Stomach (tissue), 9 donors: ENCODE data around the gene C1orf232. TPM values are rescaled to one million over a fixed set of nuclear protein-coding genes. Genes with fewer than 3 reads are reported as not detected.

Experiments used
- DNase-seq, 2 donors: peaks; one replicate each; pipeline versions ENCODE4 v3.0.0 to v3.0.0-alpha.2; 2013 to 2019
- H3K27ac ChIP-seq, 5 donors: fragments of 200-600 bp in 4 of 5; sonication (generic) in 4 of 5; one replicate each; pipeline ENCODE4 v1.5.1; 2013 to 2019; ENCODE audit warnings: mild to moderate bottlenecking in 1 of 5, moderate library complexity in 1 of 5
- H3K27me3 ChIP-seq, 3 donors: fragments of 200-600 bp; sonication (generic); one replicate each; pipeline ENCODE4 v1.5.1; 2017 to 2019; ENCODE audit warnings: mixed run types in 1 of 3
- H3K36me3 ChIP-seq, 4 donors: fragments of 200-600 bp; sonication (generic); 1 replicate in 3 of 4; 2 replicates in 1 of 4; pipeline ENCODE4 v1.5.1; 2016 to 2019
- H3K4me1 ChIP-seq, 4 donors: fragments of 200-600 bp; sonication (generic); one replicate each; pipeline ENCODE4 v1.5.1; 2016 to 2019
- H3K4me3 ChIP-seq, 4 donors: fragments of 200-600 bp; sonication (generic) in 3 of 4; one replicate each; pipeline ENCODE4 v1.5.1; 2016 to 2019; ENCODE audit warnings: mild to moderate bottlenecking in 1 of 4
- H3K9me3 ChIP-seq, 4 donors: fragments of 200-600 bp; sonication (generic); one replicate each; pipeline ENCODE4 v1.5.1; 2016 to 2019
- EP300 ChIP-seq: sonication (generic); formaldehyde crosslinking; IDR thresholded peaks from one replicate; pipeline ENCODE4 v1.6.1; 2017; ENCODE audit warnings: antibody characterized with exemption
- POLR2A ChIP-seq, 4 donors: fragments of 450-650 bp; IDR thresholded peaks; one replicate each; pipeline ENCODE4 v1.6.1; 2016; ENCODE audit warnings: antibody characterized with exemption in 4 of 4, control low read depth in 2 of 4, mild to moderate bottlenecking in 1 of 4, moderate library complexity in 1 of 4
- POLR2AphosphoS5 ChIP-seq, 3 donors: sonication (generic); formaldehyde crosslinking; IDR thresholded peaks; one replicate each; pipeline ENCODE4 v1.6.1; 2016; ENCODE audit warnings: antibody characterized with exemption in 3 of 3
- WGBS, 5 donors: extraction: QIAGEN DNeasy Blood & Tissue Kit in 3 of 5; methylation state at CpG; one replicate each; pipeline versions ENCODE4 v1.1.5 to v1.1.7; 2013 to 2018; 5-methylcytosine and 5-hydroxymethylcytosine counted together
- intact Hi-C: fragments of 100-400 bp; cut with DNase I; formaldehyde crosslinking; loops from one replicate; pipeline ENCODE4 v1.15.1; 2023; ENCODE audit warnings: low total_unique reads
- polyA plus RNA-seq, 3 donors: library from polyadenylated mRNA; stranded (reverse); fragments of 200-250 nt; gene quantifications; one replicate each; pipeline ENCODE4 v1.2.3, GENCODE V29; 2013
- total RNA-seq, 5 donors: library from RNA; depleted of rRNA; stranded (reverse); fragments of >200 nt; gene quantifications; one replicate each; pipeline versions ENCODE4 v1.1.0 to v1.2.3, GENCODE V29; 2014 to 2016
- TF ChIP-seq, protein P1 (sequence below), 7 experiments: fragments of 450-650 bp in 4 of 7; fragments of 200-600 bp in 3 of 7; sonication (generic) in 3 of 7; IDR thresholded peaks; one replicate each; pipeline ENCODE4 v1.5.1; 2016 to 2019; ENCODE audit warnings: antibody characterized with exemption in 7 of 7, control low read depth in 2 of 7, mild to moderate bottlenecking in 1 of 7
- donor health status: healthy with polysubstance abuse.
- donor health status: Bipolar disorder and iron deficiency.
- donor health status: healthy.

C1orf232 gene
- total and polyA plus RNA-seq, 8 donors, result not detected

DNA sequence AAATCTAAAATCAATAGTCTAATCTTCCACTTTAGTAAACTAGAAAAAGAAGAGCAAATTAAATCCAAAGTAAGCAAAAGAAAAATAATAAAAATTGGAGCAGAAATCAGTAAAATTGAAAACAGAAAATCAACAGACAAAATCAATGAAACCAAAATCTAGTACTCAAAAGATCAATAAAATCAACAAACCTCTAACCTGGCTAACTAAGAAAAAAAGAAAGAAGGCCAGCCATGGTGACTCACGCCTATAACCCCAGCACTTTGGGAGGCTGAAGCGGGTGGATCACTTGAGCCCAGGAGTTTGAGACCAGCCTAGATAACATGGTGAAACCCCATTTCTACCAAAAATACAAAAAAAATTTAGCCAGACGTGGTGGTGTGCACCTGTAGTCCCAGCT lies 34.3 kb downstream of the C1orf232 start:
- H3K4me1 ChIP-seq, result no peaks in the 10 kb centered on the region
- no peaks in the 10 kb centered on the region for H3K9me3 ChIP-seq
- 86 to 98% (median 96%) methylated on average over 3 of the region's 3 CpGs for WGBS, 5 donors
- H3K36me3 ChIP-seq, result no peaks in the 10 kb centered on the region
- no peak for DNase-seq
- H3K27me3 ChIP-seq, result peaks cover 0 to 7% (median 0%) of the 10 kb centered on the region in 3 donors
- intact Hi-C loops, result no loop called here
- no peak overlapping the region for H3K27ac ChIP-seq
- TF ChIP-seq POLR2AphosphoS5 (IDR thresholded peaks at IDR 0.05) (no peak), EP300 (no peak), POLR2A (IDR thresholded peaks at IDR 0.05) (no peak)
- TF ChIP-seq, protein P1, sequence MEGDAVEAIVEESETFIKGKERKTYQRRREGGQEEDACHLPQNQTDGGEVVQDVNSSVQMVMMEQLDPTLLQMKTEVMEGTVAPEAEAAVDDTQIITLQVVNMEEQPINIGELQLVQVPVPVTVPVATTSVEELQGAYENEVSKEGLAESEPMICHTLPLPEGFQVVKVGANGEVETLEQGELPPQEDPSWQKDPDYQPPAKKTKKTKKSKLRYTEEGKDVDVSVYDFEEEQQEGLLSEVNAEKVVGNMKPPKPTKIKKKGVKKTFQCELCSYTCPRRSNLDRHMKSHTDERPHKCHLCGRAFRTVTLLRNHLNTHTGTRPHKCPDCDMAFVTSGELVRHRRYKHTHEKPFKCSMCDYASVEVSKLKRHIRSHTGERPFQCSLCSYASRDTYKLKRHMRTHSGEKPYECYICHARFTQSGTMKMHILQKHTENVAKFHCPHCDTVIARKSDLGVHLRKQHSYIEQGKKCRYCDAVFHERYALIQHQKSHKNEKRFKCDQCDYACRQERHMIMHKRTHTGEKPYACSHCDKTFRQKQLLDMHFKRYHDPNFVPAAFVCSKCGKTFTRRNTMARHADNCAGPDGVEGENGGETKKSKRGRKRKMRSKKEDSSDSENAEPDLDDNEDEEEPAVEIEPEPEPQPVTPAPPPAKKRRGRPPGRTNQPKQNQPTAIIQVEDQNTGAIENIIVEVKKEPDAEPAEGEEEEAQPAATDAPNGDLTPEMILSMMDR (IDR thresholded peaks at IDR 0.05), result no peak
- H3K4me3 ChIP-seq, result no peak overlapping the region

GRCh38 chr1:26132834-26133167 lies 36.0 kb downstream of the C1orf232 start:
- no peak for DNase-seq
- no peaks in the 10 kb centered on the region for H3K9me3 ChIP-seq
- H3K4me1 ChIP-seq, result peaks cover 0 to 8% (median 6%) of the 10 kb centered on the region in 4 donors
- peaks cover 0 to 7% (median 0%) of the 10 kb centered on the region in 3 donors for H3K27me3 ChIP-seq
- H3K27ac ChIP-seq, result no peak overlapping the region
- no peak overlapping the region for H3K4me3 ChIP-seq
- no peaks in the 10 kb centered on the region for H3K36me3 ChIP-seq
- no peak for TF ChIP-seq POLR2A (IDR thresholded peaks at IDR 0.05)
- TF ChIP-seq, protein P1 (IDR thresholded peaks at IDR 0.05), result no peak
- no peak for TF ChIP-seq POLR2AphosphoS5 (IDR thresholded peaks at IDR 0.05)
- TF ChIP-seq EP300, result no peak
- intact Hi-C loops, result no loop called here
- WGBS, 5 donors, result 81 to 100% (median 93%) methylated on average over 2 of the region's 2 CpGs

- 80 to 87% (median 81%) methylated on average over 5 of the region's 5 CpGs for WGBS, 5 donors
- H3K4me3 ChIP-seq, result no peak overlapping the region
- H3K27ac ChIP-seq, result no peak overlapping the region
- intact Hi-C loops, result no loop called here
- H3K9me3 ChIP-seq, result no peaks in the 10 kb centered on the region
- TF ChIP-seq, protein P1 (IDR thresholded peaks at IDR 0.05), result no peak
- no peak for TF ChIP-seq EP300
- TF ChIP-seq POLR2AphosphoS5 (IDR thresholded peaks at IDR 0.05), result no peak
- TF ChIP-seq POLR2A (IDR thresholded peaks at IDR 0.05), result no peak
- H3K4me1 ChIP-seq, result peaks cover 4 to 13% (median 11%) of the 10 kb centered on the region in 4 donors
- DNase-seq, result no peak
- peaks cover 0 to 7% (median 0%) of the 10 kb centered on the region in 3 donors for H3K27me3 ChIP-seq
- H3K36me3 ChIP-seq, result no peaks in the 10 kb centered on the region
Observed at GRCh38 chr1:26132128-26132833, 36.5 kb downstream of the C1orf232 start.

DNA sequence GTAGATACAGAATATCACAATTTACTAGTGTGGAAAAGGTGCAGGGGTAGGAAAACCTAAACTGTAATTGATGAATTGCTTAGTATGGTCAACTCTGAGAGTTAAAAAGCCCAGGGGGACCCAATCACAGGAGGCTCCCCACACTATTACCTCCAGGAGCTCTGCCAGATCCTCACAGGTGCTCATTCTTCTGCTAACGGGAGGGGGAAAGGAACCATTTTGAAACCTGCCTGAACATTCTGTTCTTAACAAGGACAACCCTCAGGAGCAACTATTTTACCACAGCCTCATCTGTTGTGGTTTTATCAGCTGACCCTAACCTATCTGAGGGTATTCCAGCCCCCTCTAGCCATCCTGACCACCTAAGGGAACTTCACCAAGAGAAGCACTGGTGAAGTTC lies 38.1 kb downstream of the C1orf232 start:
- Histone ChIP-seq H3K27ac (no peak overlapping the region), H3K4me1 (peaks cover 17 to 27% (median 20%) of the 10 kb centered on the region in 4 donors), H3K27me3 (peaks cover 0 to 7% (median 0%) of the 10 kb centered on the region in 3 donors), H3K36me3 (no peaks in the 10 kb centered on the region), H3K9me3 (no peaks in the 10 kb centered on the region), H3K4me3 (no peak overlapping the region)
- TF ChIP-seq POLR2AphosphoS5 (IDR thresholded peaks at IDR 0.05) (no peak), EP300 (no peak), POLR2A (IDR thresholded peaks at IDR 0.05) (no peak)
- TF ChIP-seq, protein P1 (IDR thresholded peaks at IDR 0.05), result no peak
- 38 to 67% (median 53%) methylated on average over 1 of the region's 1 CpG for WGBS, 5 donors
- no peak for DNase-seq
- intact Hi-C loops, result no loop called here
